Measurements from ENCODE around the gene MMD2. TPM values are rescaled to one million over a fixed set of nuclear protein-coding genes. Genes with fewer than 3 reads are reported as not detected.

MMD2 gene
- total RNA-seq, 2 experiments from 2014 or later: not detected

DNA sequence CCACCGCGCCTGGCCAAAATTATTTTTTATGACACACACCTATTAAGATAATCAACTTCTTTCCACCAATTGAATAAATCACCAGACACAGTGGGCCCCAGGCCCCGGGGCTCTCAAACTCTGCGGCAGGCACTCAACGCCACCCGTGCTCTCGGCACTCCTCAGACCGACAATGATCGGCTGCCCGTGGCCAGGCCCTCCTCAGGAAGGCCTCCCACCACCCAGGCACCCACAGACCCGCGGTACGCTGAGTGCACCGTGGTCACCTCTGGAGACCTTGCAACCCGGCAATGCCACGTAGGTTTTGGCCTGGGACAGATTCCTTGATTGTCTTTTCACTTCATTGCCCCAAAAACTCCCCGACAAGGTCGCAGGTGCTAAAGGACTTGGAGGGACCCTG lies 82.4 kb downstream of the MMD2 start:
- ChIA-PET CTCF (no interaction called here), POLR2A (no interaction called here)
- H3K4me1 Mint-ChIP-seq (ENCODE audit: low read depth): peaks cover 6% of the 10 kb centered on the region
- H3K9me3 Mint-ChIP-seq (ENCODE audit: insufficient read depth): no peaks in the 10 kb centered on the region
- H3K4me3 Mint-ChIP-seq: no peak overlapping the region
- no peak overlapping the region for H3K27ac Mint-ChIP-seq
- ATAC-seq (no peak), DNase-seq (no peak)
- H3K27me3 Mint-ChIP-seq (ENCODE audit: low read depth): peaks cover 4% of the 10 kb centered on the region
- H3K36me3 Mint-ChIP-seq (ENCODE audit: low read depth): no peaks in the 10 kb centered on the region

GRCh38 chr7:4875391-4875790 lies 83.6 kb downstream of the MMD2 start:
- DNase-seq (no peak), ATAC-seq (no peak)
- POLR2A ChIA-PET: no interaction called here
- Mint-ChIP-seq H3K4me1 (ENCODE audit: low read depth) (peaks cover 15% of the 10 kb centered on the region), H3K27ac (no peak overlapping the region), H3K36me3 (ENCODE audit: low read depth) (no peaks in the 10 kb centered on the region), H3K27me3 (ENCODE audit: low read depth) (peaks cover under 1% of the 10 kb centered on the region), H3K9me3 (ENCODE audit: insufficient read depth) (no peaks in the 10 kb centered on the region), H3K4me3 (no peak overlapping the region)
- CTCF ChIA-PET: no interaction called here

- CTCF ChIA-PET: interaction anchor here (0.9 to 1.4 kb wide), 2 partner anchors 9 to 10 kb away, joined by 3 to 4 read pairs; partner anchors contain the start of gene RADIL
- Mint-ChIP-seq H3K4me1 (ENCODE audit: low read depth) (peaks cover 19% of the 10 kb centered on the region), H3K9me3 (ENCODE audit: insufficient read depth) (no peaks in the 10 kb centered on the region), H3K27me3 (ENCODE audit: low read depth) (peaks cover 6% of the 10 kb centered on the region), H3K4me3 (no peak overlapping the region), H3K27ac (no peak overlapping the region), H3K36me3 (ENCODE audit: low read depth) (no peaks in the 10 kb centered on the region)
- ATAC-seq: no peak
- POLR2A ChIA-PET: no interaction called here
- DNase-seq: no peak
These were observed 85.7 kb downstream of the MMD2 start for GRCh38 chr7:4873071-4873944.

DNA sequence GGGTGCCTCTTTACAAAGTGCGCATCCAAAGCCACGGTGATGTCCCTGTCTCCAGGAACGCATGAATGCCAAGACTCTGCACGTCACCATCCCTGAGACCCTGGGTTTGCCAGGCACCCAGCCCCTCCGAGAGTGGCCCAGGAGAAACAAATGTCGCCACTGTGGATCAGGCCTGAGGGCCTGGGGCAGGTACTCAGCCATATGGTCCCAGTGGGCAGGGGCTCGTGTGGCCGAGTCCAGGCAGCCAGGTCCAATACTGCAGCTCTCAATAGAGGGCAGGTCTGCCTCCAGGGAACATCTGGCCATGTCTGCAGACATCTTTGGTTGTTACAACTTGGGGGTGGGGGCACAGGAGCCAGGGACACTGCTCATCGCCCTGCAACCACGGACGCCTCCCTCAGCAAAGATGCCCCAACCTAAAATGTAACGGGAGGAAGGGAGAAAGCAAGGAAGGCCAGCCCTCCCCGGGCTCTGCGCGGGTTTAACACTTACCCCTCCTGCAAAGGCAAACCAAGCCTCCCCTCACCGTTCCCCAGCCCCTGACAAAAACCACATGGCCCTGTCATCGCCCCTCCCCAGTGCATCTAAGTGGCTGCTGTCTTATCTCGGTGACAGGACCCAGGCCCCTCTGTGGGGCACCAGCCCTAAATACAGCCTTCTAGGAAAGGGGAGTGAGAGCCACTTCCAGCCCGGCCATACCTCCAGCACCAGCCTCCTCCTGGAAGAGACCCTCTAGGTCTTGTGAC lies 86.9 kb downstream of the MMD2 start:
- ATAC-seq: no peak
- CTCF ChIA-PET: interaction anchor here (1.4 kb wide), 1 partner anchor 11 kb away, joined by 4 read pairs; the partner anchor contains the start of gene RADIL
- no peaks in the 10 kb centered on the region for H3K9me3 Mint-ChIP-seq (ENCODE audit: insufficient read depth)

DNA sequence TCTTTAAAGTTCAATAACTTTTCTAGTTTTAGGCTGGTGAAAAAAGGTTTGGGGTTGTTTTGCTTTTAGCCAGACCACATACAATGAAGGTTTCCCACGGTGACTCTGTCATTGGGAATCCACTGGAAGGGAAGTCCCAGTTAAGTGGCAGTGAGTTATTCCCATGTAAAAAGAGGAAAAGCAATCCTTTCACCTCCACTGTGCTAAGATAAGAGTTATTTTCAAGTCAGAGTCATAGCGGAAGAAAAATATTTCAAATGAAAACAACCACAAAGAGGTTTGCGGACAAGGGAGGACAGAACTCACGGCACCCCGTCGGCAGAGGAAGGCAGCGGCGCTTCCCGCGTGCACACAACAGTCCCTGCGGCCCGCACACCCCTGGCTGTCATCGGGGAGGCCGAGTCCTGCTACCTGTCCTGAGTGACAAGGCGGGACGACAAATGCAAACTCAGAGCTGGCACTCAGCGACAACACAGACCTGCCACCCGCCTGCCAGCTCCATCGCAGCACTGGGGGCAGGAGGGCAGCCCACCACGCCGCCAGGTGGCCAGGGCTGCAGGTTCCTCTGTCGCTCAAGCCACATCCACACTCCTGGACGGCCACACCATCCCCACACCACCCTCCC lies 87.8 kb downstream of the MMD2 start:
- H3K27ac Mint-ChIP-seq: no peak overlapping the region
- POLR2A ChIA-PET: interaction anchor here (1.3 kb wide), 1 partner anchor 12 kb away, joined by 3 read pairs; no protein-coding TSS in a partner anchor
- ATAC-seq (peak; percentile 66), DNase-seq (peak; percentile 44)
- H3K9me3 Mint-ChIP-seq (ENCODE audit: insufficient read depth): no peaks in the 10 kb centered on the region
- H3K27me3 Mint-ChIP-seq (ENCODE audit: low read depth): peaks cover 9% of the 10 kb centered on the region
- H3K4me1 Mint-ChIP-seq (ENCODE audit: low read depth): peaks cover 19% of the 10 kb centered on the region
- no peaks in the 10 kb centered on the region for H3K36me3 Mint-ChIP-seq (ENCODE audit: low read depth)
- H3K4me3 Mint-ChIP-seq: no peak overlapping the region
- CTCF ChIA-PET: no interaction called here

More for the DNA sequence above, 86.9 kb downstream of the MMD2 start:
- H3K27me3 Mint-ChIP-seq (ENCODE audit: low read depth): peaks cover 6% of the 10 kb centered on the region
- no peak overlapping the region for H3K27ac Mint-ChIP-seq
- DNase-seq: no peak
- H3K36me3 Mint-ChIP-seq (ENCODE audit: low read depth): no peaks in the 10 kb centered on the region
- H3K4me1 Mint-ChIP-seq (ENCODE audit: low read depth): peaks cover 19% of the 10 kb centered on the region
- no peak overlapping the region for H3K4me3 Mint-ChIP-seq
- POLR2A ChIA-PET: interaction anchor here (1.3 kb wide), 1 partner anchor 11 kb away, joined by 3 read pairs; no protein-coding TSS in a partner anchor

DNA sequence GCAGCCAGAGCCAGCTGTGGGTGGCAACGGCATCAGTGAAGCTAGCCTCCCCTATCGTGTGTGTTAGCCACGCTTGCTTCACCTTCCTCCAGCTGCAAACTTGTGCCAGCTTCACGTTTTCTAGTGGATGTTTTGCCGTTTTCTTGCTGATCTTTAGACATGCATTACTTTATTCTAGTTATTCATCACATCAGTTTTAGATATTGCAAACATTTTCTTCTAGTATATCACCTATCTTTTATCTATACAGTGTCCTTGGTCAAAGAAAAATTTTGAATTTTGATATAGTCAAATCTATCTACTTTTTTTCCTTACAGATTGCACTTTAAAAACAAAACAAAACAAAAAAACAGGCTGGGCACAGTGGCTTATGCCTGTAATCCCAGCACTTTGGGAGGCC lies 90.5 kb downstream of the MMD2 start:
- POLR2A ChIA-PET: interaction anchor here (0.6 kb wide), 1 partner anchor 20 kb away, joined by 4 read pairs; no protein-coding TSS in a partner anchor
- H3K36me3 Mint-ChIP-seq (ENCODE audit: low read depth): no peaks in the 10 kb centered on the region
- H3K27me3 Mint-ChIP-seq (ENCODE audit: low read depth): peaks cover 30% of the 10 kb centered on the region
- H3K27ac Mint-ChIP-seq: no peak overlapping the region
- DNase-seq (no peak), ATAC-seq (no peak)
- CTCF ChIA-PET: interaction anchor here (2.8 kb wide), 1 partner anchor 15 kb away, joined by 11 read pairs; the partner anchor contains the start of gene RADIL
- no peaks in the 10 kb centered on the region for H3K9me3 Mint-ChIP-seq (ENCODE audit: insufficient read depth)
- H3K4me1 Mint-ChIP-seq (ENCODE audit: low read depth): peaks cover 19% of the 10 kb centered on the region
- H3K4me3 Mint-ChIP-seq: no peak overlapping the region

DNA sequence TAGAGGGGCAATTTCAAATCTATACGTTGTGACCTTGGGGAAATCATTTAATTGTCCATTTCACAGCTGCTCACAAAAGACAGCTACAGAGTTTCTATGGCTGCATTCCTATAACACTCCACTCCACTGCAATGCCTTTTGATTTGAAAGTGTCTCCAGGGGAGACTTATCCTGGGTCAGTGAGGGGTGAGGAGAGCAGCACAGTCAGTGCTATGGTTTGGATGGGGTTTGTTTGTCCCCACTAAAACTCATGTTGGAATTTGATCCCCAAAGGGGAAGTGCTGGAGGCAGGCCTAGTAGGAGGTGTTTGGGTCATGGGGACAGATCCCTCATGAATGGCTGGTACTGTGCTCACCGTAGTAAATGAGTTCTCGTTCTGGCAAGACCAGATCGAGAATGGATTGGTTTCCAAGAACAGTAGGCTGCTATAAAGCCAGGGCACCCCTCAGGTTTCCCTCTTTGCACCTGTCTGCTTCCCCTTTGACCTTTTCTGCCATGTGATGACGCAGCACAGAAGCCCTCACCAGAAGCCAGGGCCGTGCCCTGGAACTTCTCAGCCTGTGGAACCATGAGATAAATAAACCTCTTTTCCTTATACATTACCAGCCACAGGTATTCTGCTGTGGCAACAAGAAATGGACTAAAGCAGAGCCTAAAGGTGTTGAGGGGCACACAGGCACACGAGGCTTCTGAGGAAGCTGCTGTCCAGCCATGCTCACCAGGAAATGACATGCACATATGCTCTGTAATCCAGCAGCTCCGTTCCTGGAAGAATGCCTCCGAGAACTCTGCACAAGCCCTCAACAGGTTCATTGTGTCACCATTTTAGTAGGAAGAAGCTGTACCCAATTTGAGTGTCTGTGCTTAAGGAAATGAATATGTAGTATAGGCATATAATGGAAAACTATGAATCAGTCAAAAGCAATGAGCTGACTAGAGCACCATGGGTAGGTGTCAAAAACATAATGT lies 92.2 kb downstream of the MMD2 start:
- no peak overlapping the region for H3K27ac Mint-ChIP-seq
- H3K36me3 Mint-ChIP-seq (ENCODE audit: low read depth): no peaks in the 10 kb centered on the region
- H3K4me3 Mint-ChIP-seq: no peak overlapping the region
- DNase-seq: no peak
- ATAC-seq: no peak
- H3K9me3 Mint-ChIP-seq (ENCODE audit: insufficient read depth): no peaks in the 10 kb centered on the region
- CTCF ChIA-PET: interaction anchor here (2.8 kb wide), 1 partner anchor 16 kb away, joined by 11 read pairs; the partner anchor contains the start of gene RADIL
- peaks cover 39% of the 10 kb centered on the region for H3K27me3 Mint-ChIP-seq (ENCODE audit: low read depth)
- POLR2A ChIA-PET: no interaction called here
- H3K4me1 Mint-ChIP-seq (ENCODE audit: low read depth): peaks cover 15% of the 10 kb centered on the region

GRCh38 chr7:4862156-4862555 lies 96.8 kb downstream of the MMD2 start:
- H3K36me3 Mint-ChIP-seq (ENCODE audit: low read depth): no peaks in the 10 kb centered on the region
- peaks cover 7% of the 10 kb centered on the region for H3K4me1 Mint-ChIP-seq (ENCODE audit: low read depth)
- DNase-seq (no peak), ATAC-seq (no peak)
- H3K4me3 Mint-ChIP-seq: peak overlapping the region; percentile 48
- no peak overlapping the region for H3K27ac Mint-ChIP-seq
- peaks cover 60% of the 10 kb centered on the region for H3K27me3 Mint-ChIP-seq (ENCODE audit: low read depth)
- CTCF ChIA-PET: interaction anchor here (1.1 to 2.0 kb wide), 2 partner anchors 21 to 32 kb away, joined by 3 to 4 read pairs; partner anchors contain the start of gene RADIL
- POLR2A ChIA-PET: no interaction called here
- H3K9me3 Mint-ChIP-seq (ENCODE audit: insufficient read depth): no peaks in the 10 kb centered on the region

- POLR2A ChIA-PET: no interaction called here
- DNase-seq (peak; percentile 56), ATAC-seq (peak; percentile 76)
- peaks cover 64% of the 10 kb centered on the region for H3K27me3 Mint-ChIP-seq (ENCODE audit: low read depth)
- H3K27ac Mint-ChIP-seq: peak within 1 kb of the TSS; percentile 12
- peaks cover 7% of the 10 kb centered on the region for H3K4me1 Mint-ChIP-seq (ENCODE audit: low read depth)
- no peaks in the 10 kb centered on the region for H3K36me3 Mint-ChIP-seq (ENCODE audit: low read depth)
- no peaks in the 10 kb centered on the region for H3K9me3 Mint-ChIP-seq (ENCODE audit: insufficient read depth)
- H3K4me3 Mint-ChIP-seq: peak within 1 kb of the TSS; percentile 48
- CTCF ChIA-PET: interaction anchor here (1.1 kb wide), 1 partner anchor 21 kb away, joined by 3 read pairs; the partner anchor contains the start of gene RADIL
These were observed 97.3 kb downstream of the MMD2 start, which contains the start of gene PAPOLB for GRCh38 chr7:4861673-4862072. Gene PAPOLB, minus strand, starts transcription at chr7:4862030. Its CDS starts 220 bp downstream, at chr7:4861810.

DNA sequence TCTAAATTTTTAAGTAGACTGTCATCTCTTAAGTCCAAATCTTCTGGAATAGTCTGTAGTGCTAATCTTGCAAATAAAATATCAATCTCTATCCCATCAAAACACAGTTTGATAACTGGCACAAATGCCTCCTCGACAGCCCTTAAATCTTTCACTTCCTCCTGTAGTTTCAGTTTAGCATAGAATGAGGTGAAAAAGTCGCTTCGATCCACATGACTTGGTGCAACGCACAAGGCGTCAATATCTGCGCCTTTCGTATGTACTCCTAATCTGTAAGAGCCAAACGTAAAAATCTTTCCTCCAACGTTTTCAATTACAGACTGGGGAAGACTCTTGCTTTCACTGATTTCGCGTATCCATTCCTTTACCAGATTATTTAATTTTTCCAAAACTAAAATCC lies 97.8 kb downstream of the MMD2 start:
- Mint-ChIP-seq H3K27me3 (ENCODE audit: low read depth) (peaks cover 61% of the 10 kb centered on the region), H3K27ac (peak overlapping the region; percentile 12), H3K4me1 (ENCODE audit: low read depth) (peaks cover 7% of the 10 kb centered on the region), H3K4me3 (peak overlapping the region; percentile 48), H3K36me3 (ENCODE audit: low read depth) (no peaks in the 10 kb centered on the region), H3K9me3 (ENCODE audit: insufficient read depth) (no peaks in the 10 kb centered on the region)
- DNase-seq: no peak
- ChIA-PET CTCF (no interaction called here), POLR2A (no interaction called here)
- no peak for ATAC-seq
